OCI-LY1 (cell line): ENCODE data around the gene TAF11L14.
"Not testable (repeated sequence)": the region's sequence is repeated elsewhere in the genome, so short reads cannot be mapped to it uniquely, and the experiment has no call there.

Experiments
- EZH2 ChIP-seq: fragments of 200-600 bp; sonication (generic), shearing (Covaris generic); IDR thresholded peaks from 2 replicates; pipeline ENCODE4 v1.8.0; 2017; ENCODE audit warnings: borderline replicate concordance, mixed run types, mild to moderate bottlenecking, antibody characterized with exemption, low read length, moderate library complexity, mixed read lengths
- TF ChIP-seq, protein P1 (sequence below): fragments of 200-600 bp; sonication (generic), shearing (Covaris generic); IDR thresholded peaks from 2 replicates; pipeline ENCODE4 v1.5.1; 2017; ENCODE audit warnings: mild to moderate bottlenecking, antibody characterized with exemption, low read length, moderate library complexity, mixed read lengths

DNA sequence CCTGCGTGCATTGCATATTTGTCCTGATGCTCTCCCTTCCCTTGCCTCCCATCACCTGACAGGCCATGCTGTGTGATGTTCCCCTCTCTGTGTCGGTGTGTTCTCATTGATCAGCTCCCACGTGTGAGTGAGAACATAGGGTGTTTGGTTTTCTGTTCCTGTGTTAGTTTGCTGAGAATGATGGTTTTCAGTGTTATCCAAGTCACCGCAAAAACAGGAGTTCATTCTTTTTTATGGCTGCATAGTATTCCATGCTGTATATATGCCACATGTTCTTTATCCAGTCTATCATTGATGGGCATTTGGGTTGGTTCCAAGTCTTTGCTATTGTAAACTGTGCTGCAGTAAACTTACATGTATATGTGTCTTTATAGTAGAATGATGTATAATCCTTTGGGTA lies 26.8 kb upstream of the TAF11L14 start:
- TF ChIP-seq, protein P1, sequence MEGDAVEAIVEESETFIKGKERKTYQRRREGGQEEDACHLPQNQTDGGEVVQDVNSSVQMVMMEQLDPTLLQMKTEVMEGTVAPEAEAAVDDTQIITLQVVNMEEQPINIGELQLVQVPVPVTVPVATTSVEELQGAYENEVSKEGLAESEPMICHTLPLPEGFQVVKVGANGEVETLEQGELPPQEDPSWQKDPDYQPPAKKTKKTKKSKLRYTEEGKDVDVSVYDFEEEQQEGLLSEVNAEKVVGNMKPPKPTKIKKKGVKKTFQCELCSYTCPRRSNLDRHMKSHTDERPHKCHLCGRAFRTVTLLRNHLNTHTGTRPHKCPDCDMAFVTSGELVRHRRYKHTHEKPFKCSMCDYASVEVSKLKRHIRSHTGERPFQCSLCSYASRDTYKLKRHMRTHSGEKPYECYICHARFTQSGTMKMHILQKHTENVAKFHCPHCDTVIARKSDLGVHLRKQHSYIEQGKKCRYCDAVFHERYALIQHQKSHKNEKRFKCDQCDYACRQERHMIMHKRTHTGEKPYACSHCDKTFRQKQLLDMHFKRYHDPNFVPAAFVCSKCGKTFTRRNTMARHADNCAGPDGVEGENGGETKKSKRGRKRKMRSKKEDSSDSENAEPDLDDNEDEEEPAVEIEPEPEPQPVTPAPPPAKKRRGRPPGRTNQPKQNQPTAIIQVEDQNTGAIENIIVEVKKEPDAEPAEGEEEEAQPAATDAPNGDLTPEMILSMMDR, result not testable (repeated sequence)
- TF ChIP-seq EZH2, result not testable (repeated sequence)
